HTR-8/SVneo (cell line): ENCODE results near the gene KCNN3.

Source experiments
- DNase-seq: peaks from one replicate; pipeline ENCODE4 v3.0.0; 2011; ENCODE audit warnings: low spot score, mixed read lengths; ENCODE audit not compliant: insufficient read length
- FAIRE-seq: peaks from 2 replicates; lab custom pipeline; 2011; peaks lifted over from hg19 to GRCh38; lab: Jason Lieb, UNC

Gene KCNN3

DNA sequence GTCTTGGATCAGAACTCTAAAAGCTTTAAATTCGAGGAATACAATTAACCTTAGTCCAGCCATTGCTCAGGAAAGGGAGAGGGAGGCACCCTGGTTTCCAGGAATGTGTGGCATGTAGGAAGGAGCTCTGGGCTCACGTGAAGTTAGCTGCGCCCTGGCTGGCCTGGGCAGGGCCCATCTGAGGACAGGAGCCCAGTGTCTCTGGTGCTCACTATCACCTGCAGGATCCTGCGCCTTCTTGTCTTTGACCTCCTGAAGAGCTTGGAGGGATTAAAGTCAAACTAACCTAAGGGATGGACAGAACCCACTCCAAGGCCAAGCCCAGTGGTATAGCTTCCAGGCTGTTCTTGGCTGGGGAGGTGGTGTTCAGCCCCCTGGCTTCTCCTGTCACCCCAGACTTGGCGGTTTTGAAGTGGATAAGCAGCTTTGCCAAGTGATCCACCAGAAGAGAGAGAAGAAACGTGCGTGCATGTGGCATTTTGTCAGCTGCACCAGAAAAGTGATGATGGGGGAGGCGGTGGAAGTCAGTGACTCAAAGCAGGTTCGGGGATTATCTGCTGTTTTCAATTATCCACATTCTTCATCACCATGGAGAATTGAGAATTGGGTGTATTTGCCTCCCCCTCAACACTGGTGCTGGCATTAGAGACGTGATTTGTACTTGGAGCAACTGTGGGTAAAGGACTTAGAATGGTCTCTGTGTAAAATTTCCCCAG, 11.9 kb upstream of the KCNN3 start:
- no peak for DNase-seq
- FAIRE-seq, result no peak

DNA sequence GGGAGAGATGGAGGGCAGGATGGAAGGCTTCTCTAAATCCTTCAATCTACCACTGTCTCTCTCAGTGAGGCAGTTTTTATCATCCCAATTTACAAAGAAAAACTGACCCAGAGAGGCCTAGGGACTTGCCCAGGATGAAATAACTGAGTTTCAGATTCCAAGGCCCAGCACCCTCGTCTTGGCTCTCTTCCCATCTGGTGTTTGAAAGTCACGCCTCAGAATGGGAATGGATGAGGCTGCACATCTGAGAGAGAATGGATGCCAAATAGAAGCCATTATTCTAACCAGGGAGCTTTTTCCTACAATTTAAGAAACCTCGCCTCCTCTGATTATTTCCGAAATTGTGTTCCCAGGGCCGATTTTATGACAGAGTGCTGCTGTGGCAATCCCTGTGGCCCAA, 10.6 kb upstream of the KCNN3 start:
- FAIRE-seq, result no peak
- no peak for DNase-seq

DNA sequence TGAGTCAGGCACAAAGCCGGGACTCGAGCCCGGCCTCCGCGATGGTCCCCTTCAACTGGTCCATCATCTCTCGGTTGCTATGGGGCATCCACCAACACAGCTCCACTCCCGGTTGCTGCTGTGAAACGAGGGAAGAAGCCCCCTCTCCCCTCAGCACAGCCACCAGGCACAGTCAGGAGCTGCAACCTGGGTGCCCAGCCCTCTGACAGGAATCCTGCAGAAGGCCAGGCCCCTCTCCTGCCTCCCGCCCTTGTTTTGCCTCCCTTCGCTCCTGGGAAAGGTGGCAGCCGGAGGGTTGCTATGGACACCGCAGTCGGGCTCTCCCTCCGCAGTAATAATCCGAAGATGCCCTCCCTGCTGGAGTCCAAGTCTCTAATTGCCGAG, 8.9 kb upstream of the KCNN3 start:
- DNase-seq, result no peak
- no peak for FAIRE-seq

DNA sequence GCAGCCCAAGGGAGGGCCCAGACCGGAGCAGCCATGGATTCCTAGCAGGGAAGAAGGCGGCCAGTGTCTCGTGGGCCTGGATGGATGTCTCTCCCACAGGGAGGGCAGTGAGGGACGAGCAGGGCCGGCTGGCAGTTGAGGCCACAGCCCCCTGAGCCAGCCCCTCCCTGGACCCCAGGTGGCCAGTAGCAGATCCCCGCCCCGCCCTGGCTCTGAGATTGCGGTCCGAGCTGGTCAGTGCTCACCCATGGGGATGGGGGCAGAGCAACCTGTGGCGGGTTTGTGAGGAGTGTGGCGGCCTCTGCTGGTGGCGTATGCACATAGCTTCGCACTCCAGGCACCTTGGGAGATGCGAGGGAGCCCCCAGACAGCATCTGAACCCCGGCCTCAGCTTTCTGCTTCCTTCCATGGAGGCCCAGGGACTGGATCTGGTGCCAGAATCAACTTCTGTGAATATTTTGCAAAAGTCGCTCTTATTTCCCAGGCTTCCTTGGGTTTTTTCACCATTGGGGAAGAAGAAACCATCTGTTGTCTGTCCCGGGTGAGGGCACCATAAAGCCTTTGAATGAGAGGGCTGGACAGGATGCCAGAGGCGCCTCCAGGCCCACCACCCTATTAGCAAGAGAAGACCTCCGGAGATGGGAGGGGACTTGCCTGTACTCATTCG, 8.4 kb upstream of the KCNN3 start:
- DNase-seq (peak; percentile 77), FAIRE-seq (no peak)

DNA sequence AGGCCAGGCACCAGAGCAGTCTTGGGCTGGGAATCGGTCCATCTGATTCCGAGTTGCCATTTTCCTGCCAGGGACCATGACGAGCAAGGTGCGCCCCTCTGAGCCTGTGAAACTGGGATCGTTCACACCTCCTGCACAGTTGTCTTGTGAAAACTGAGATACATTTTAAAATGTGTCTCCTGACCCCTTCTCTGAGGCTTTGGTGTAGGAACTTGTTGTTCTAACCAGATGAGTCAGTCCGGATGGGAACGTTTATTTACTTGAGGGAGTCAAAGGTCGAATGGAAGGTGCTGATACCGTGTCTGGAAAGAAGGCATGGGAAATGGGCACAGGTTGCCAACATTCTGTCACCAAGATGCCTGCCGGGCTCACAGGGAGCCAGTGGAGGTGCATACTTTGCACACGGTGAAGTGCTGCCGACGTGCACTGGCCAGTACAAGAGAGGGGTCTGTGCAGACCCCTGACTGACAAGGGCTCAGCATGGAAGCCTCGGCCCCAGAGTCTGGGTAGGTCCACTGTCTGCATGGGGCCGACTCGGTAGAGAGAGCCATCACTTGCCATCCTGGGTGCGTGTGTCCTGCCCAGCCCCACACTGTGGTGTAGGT, 7.4 kb upstream of the KCNN3 start:
- FAIRE-seq (no peak), DNase-seq (no peak)

DNA sequence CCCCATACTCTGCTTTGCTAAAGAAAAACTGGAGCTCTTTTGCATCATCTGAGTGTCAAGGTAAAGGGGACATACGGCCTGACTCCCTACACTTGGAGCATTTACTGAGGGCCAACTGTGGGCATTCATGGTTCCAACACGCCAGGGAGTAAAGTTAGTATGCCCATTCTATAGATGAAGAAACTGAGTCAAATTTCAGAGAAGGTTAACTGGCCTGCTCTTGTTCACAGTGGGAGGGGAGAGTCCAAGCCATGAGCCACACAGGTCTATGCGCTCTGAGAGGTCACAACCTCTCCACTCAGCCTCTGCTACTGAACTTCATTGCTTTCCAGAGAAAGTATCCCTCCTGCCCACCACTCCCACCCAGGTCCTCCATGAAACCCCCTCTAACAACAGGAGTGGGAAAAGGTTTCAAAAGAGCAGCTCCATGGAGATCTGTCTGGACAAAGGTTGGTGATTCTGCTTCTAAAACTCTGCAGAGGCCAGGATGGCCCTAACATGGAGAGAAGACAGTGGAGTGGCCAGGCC, 6.8 kb upstream of the KCNN3 start:
- no peak for FAIRE-seq

DNA sequence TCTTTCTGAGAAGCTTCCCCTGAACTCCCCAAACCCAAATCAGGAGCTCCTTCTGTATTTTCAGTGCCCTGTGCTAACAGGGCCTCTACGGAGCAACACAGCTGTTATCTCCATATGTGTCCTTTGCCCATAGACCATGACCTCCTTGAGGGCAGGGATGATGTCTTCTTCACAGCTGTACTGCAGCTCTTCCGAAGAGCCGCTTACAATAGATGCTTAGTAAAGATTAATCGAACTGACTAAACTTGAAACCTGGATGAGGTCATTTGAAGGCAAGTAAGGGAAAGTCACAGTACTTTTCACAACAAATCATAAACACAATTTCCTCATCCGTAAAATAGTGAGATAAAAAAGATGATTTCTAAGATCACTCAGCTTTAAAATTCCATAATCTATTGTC, 4.4 kb upstream of the KCNN3 start:
- no peak for FAIRE-seq
- no peak for DNase-seq

More for the DNA sequence above, 6.8 kb upstream of the KCNN3 start:
- DNase-seq, result no peak

DNA sequence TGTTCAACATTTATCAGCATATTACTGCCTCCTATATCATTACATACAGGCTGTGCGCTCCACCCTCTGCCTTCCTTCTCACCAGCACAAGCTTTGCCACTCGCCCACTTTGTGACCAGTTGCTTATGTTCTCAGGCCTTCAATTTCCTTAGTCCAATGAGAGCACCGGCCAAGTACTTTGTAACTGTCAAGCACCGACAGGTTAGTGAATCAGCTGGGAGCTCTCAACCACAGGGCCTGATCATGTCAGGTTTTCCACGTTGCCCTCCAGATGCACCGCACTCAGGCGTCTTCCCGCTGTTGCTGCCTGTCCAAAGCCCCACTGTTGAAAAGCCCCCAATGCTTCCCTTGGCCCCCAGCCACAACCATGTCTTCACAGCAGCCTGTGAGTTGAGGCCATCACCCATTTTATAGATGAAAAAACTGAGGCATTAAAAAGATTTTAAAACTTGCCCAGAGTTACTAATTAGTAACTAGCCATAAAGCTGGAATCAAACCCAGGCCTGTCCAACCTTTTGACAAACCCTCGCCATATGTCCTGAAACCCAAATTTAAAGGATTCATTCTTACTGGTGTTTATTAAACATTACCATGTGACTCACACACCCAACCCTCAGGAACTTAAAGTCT, 3.4 kb upstream of the KCNN3 start:
- FAIRE-seq, result no peak
- DNase-seq, result no peak

DNA sequence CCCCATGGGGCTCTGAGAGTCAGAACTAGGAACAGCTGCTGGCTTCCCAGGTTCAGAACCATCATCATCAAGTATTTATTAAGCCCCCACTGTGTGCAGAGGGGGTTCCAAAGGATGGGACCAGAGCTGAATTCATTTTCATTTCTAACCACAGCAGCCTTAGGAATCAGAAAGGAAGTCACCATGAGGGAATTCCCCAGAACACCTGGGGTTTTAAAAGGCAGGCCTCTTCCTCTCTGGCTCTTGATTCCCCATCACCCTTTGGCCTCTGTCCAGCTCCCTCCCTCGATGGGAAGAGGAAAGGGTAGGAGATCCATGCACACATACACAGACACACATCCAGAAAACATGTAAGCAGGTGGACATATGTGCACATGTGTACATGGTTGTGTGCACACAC, 1.3 kb upstream of the KCNN3 start:
- FAIRE-seq (no peak), DNase-seq (no peak)

DNA sequence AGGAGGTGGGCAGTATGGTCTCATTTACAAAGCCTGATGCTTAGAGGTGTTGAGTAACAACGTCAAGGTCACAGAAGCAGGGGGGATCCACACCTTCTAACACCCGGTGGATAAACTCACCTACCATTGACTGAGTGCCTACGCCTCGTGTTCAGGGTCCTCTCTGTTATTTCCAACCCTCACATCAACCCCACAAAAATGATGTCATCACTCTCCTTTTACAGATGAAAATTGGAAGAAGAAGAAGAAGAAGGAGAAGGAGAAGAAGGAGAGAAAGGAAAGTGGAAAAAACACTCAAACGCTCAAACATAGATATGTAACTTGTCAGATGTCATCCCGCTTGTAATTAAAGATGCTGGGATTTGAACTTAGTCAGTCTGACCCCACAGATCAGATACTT, 653 bp upstream of the KCNN3 start:
- no peak for FAIRE-seq
- DNase-seq, result no peak

DNA sequence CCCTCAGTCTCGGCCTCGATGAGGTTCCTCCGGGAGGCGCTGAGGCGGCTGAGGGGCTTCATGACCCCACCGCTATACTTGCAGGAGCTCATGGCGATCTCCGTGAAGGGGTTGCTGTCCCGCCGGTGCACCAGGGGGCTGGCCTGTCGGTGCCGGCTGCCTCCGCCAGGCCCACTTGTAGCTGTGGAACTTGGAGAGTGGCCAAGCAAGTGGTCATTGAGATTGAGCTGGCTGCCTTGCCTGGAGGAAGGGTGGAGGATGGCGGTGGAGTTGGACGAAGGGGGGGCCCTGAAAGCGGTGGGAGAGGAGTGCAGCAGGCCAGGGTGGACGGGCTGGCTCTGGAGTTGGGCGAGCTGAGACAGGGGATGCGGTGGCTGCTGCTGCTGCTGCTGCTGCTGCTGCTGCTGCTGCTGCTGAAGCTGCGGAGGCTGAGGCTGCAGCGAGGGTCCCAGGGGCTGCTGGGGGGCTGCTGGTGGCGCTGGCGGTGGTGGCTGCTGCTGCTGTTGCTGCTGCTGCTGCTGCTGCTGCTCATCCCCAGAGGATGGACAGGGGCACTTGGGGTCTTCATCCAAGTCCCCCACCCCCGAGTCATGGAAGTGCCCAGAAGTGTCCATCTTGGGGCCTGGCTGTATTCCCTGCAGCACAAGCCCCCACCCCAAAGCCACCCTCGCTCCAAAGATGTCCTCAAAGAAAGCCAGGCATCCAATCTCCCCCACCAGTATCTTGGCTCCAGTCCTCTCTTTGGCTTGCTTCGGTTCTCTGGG, 548 bp downstream of the KCNN3 start:
- no peak for FAIRE-seq
- no peak for DNase-seq

DNA sequence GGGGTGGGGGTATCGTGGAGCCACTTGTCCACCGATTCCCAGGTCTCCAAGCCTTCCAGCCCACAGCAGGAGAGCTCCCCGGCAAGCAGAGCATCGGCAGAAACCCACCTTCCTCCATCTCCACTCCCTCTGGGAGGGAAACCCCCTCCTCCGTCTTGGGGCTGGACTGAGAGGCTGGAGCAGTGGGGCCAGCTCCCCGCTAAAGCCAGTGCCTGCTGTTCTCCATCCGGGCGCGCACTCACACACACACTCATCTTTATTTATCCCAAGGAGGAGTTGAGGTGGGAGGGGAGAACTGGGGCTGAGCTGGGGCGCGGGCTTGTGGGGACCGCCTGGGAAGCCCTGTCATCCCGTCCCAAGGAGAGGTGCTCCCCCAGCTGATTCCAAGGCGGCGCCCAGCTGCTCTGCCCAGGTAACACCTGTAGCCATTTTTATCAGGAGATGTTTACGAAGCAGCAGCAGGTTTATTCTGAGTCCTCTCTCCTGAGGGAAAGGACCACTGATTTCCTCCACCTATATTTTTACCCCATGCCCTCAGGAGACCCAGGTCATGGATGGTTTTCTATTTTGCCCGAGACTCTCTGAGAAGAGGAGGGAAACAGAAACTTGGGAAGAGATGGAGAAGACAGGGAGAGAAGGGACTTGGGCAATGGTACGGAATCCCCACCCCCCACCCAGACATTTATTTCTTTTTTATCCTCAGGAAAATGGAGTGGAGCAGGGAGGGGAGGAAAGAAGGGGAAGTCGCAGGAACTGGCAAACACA, 2.1 kb downstream of the KCNN3 start:
- FAIRE-seq (no peak), DNase-seq (no peak)

DNA sequence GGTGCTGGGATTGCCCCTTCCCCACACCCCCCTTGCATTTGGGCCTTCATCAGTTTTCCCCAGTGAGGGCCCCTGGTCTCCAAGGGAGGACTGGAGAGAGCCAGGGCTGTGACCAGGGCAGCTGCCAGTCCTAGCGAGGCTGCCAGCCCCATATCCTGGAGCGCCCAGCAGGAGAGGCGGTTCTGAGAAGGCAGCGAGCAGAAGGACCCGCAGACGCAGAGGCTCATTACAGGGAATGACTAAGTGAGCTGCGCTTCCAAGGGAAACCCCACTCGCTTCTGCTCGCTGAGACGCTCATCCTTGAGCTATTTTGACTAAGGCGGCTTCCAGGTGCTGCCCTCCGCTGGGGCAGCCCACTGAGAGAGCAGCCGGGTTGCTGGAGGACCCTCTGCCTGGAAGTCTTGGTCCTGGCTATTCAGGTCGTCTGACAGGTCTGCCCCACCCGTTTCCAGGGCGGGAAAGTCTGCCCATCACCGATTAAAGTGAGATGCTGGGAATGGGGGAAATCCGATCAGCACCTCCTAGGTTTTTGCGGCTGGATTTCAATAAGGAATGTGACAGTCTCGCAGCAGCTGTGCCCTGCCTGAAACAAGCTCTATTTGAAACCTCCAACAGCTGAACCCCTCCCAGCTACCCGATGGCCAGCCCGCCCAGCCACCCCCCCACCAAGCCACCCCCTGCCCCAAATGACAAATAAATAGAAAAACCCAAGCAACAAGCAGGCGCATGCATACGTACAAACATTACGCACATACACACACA, 2.8 kb downstream of the KCNN3 start:
- FAIRE-seq, result no peak
- DNase-seq, result peak; percentile 48

DNA sequence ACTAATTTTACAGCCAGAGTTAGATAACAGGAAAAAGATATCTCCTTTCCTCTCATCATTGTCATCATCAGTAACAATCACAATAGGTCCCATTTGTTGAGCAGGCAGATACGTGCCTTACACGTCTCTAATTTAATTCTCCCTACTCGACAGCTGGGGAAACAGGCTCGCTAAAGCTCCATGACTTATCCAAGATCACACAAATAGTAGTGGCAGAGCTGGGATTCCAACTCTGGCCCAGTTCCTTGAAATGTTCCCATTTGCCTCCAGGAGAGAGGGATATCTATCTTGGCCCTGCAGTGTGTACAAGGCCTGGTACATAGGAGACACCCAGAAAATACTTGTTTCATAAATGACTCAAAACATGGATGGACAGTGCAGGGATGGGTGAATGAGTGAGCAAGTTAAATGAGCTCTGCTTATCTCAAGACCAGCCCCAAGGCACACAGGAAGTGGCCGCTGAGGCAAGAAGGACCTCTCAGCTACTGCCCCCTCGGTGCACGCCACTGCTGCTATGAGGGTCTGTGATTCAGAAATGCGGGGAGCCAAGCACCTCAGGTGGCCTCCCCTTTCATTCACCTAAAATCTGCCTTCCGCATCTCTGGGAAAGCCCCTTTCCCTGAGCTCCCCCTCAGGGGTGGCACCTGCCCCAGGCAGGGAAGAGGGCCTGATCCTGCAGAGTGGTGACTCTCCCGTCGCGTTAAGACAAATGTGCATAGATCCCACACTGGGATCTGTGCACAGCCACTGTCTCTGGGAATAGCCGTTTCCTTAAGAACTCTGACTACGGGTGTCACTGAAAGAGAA, 3.6 kb downstream of the KCNN3 start:
- DNase-seq (no peak), FAIRE-seq (no peak)

DNA sequence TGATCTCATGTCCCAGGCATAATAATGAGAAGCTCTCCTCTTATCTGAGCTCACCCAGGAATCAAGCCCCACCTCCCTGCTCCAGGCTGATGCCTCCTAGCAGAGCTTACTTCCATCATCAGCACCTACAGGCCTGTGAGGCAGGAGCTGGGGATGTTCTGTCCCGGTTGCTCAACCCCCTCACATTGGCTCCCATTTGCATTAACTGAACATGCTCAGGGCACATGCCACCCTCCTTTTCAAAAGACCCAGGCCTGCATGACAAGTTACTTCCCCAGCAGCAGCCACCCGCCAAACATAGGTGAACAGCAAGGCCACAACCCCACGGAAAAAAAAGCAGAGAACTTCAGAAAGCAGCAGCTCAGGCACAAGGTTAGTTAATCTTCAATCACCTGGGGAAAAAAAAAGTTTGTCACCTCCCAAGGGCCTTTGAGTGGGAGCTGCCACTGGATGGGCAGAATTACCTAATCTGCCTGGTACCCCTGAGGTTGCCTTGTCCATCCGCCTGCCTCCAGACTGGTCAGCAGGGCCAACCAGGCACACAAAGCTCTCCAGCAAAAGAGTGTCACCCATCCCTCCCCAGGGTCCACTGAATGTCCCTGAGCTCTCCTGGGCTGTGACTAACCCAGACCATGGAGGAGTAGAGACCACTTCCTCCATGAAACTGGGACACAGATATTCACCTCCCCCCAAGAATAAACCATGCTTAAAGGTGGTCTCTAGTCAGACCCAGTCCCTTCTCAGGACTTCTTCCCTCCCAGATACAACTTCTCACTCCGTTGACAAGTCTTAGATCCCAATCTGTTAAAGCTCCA, 4.4 kb downstream of the KCNN3 start:
- no peak for FAIRE-seq
- DNase-seq, result no peak

DNA sequence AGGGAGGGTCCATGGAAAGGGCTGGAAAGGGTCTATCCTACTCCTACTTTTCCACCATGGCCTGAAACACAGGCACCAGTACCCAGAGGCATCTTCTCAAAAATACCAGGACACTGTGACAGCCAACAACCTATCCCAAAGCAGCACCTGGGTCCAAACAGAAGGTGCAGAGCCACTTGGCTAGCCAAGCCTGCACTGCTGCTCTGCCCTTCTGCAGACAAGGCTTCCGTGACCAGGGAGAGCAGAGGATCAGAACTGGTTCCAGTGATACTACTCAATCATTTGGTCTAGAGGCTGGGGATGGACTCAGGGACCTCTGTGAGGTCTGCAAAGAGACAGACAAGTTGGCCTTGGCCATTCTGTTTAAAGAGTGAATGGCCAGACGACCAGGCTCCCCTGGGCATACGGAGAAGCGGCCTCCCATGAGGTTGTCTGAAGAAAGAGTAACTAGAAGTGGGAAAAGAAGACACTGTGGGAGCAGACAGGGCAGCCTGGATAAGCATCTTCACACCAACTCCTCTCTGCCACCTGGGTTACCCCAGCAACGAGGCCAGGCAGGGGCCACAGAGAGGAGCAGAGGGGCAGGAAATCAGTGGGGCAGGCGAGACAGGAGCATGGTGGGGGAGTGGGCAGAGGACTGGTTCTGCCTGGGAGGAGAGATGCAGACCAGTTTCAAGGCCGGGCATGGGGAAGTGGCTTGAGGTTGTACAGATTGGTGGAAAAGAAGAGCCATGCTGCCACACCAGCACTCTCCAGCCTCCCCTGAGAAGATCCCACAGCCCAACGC, 5.7 kb downstream of the KCNN3 start:
- FAIRE-seq, result no peak
- DNase-seq, result no peak
